Fibroblast of lung (primary cell): Measurements from ENCODE around the gene USP6NL. TPM values are rescaled to one million over a fixed set of nuclear protein-coding genes. Genes with fewer than 3 reads are reported as not detected.

Experiments used
- DNase-seq, 2 donors: peaks; one replicate each; pipeline versions ENCODE4 v3.0.0 to v3.0.0-alpha.2; 2010; ENCODE audit warnings: low read depth in 2 of 2
- H2AFZ ChIP-seq: 2 replicates; pipeline ENCODE4 v1.5.1; 2012; ENCODE audit warnings: low read length, control low read depth, inconsistent platforms
- H3K27ac ChIP-seq: 2 replicates; pipeline ENCODE4 v1.5.1; 2011; ENCODE audit warnings: low read length, control low read depth; ENCODE audit not compliant: insufficient read depth
- H3K27me3 ChIP-seq: 2 replicates; pipeline ENCODE4 v1.5.1; 2011; ENCODE audit warnings: mild to moderate bottlenecking, low read length; ENCODE audit not compliant: control insufficient read depth, insufficient read depth
- H3K36me3 ChIP-seq: 2 replicates; pipeline ENCODE4 v1.5.1; 2011; ENCODE audit warnings: low read length; ENCODE audit not compliant: control insufficient read depth, insufficient read depth
- H3K4me1 ChIP-seq: 2 replicates; pipeline ENCODE4 v1.5.1; 2011; ENCODE audit warnings: low read length; ENCODE audit not compliant: control insufficient read depth, insufficient read depth; ENCODE audit errors: extremely low read depth
- H3K4me2 ChIP-seq: 2 replicates; pipeline ENCODE4 v1.5.1; 2011; ENCODE audit warnings: low read length, control low read depth; ENCODE audit not compliant: insufficient read depth; ENCODE audit errors: extremely low read depth
- H3K4me3 ChIP-seq, 4 experiments: fragments of 200-600 bp in 1 of 4; sonication (generic) in 1 of 4; replicated peaks in 1 of 4; 2 replicates each; pipeline ENCODE4 v1.5.1; 2011 to 2016; ENCODE audit warnings: low read length in 4 of 4, low read depth in 3 of 4, mild to moderate bottlenecking in 3 of 4, control low read depth in 2 of 4, inconsistent platforms in 1 of 4, mixed read lengths in 1 of 4; ENCODE audit not compliant: insufficient read depth in 1 of 4; ENCODE audit errors: control extremely low read depth in 1 of 4
- H3K79me2 ChIP-seq: 2 replicates; pipeline ENCODE4 v1.5.1; 2012; ENCODE audit warnings: mild to moderate bottlenecking, low read length, inconsistent platforms; ENCODE audit not compliant: control insufficient read depth, insufficient read depth
- H3K9ac ChIP-seq: 2 replicates; pipeline ENCODE4 v1.5.1; 2011; ENCODE audit warnings: mild to moderate bottlenecking, low read length, control low read depth; ENCODE audit not compliant: insufficient read depth
- H3K9me3 ChIP-seq: 2 replicates; pipeline ENCODE4 v1.5.1; 2012; ENCODE audit warnings: low read depth, low read length; ENCODE audit not compliant: control insufficient read depth, insufficient read depth
- H4K20me1 ChIP-seq: 2 replicates; pipeline ENCODE4 v1.5.1; 2011; ENCODE audit warnings: low read length; ENCODE audit not compliant: control insufficient read depth, insufficient read depth; ENCODE audit errors: extremely low read depth
- CTCF ChIP-seq, 2 donors: IDR thresholded peaks in 1 of 2; conservative IDR thresholded peaks in 1 of 2; 1 replicate in 1 of 2; 2 replicates in 1 of 2; pipeline ENCODE4 v1.5.1; 2011 to 2012; ENCODE audit warnings: low read length in 2 of 2, control low read depth in 1 of 2, inconsistent platforms in 1 of 2, low read depth in 1 of 2, mild to moderate bottlenecking in 1 of 2
- EZH2 ChIP-seq: IDR thresholded peaks from 2 replicates; pipeline ENCODE4 v1.5.1; 2012; ENCODE audit warnings: low read length, control low read depth, mild to moderate bottlenecking; ENCODE audit errors: missing control alignments
- polyA plus RNA-seq, 2 donors: library from polyadenylated mRNA; depleted of rRNA in 1 of 2; stranded (reverse) in 1 of 2; unstranded in 1 of 2; fragments of >200 nt; gene quantifications; 2 replicates each; pipeline ENCODE4 v1.2.1, GENCODE V29; 2011 to 2012; ENCODE audit warnings: missing spikeins in 1 of 2
- total RNA-seq: library from RNA; depleted of rRNA; stranded (reverse); fragments of >200 nt; gene quantifications from 2 replicates; pipeline ENCODE4 v1.2.1, GENCODE V29; 2014

Gene USP6NL
- total and polyA plus RNA-seq, 2 donors (not counting 1 experiment from before 2014, with no cell fraction given), result 8.9 to 13.4 TPM

GRCh38 chr10:11448545-11449244 lies 162.8 kb downstream of the USP6NL start:
- H3K27ac ChIP-seq, result no peak overlapping the region
- H4K20me1 ChIP-seq, result no peaks in the 10 kb centered on the region
- H3K27me3 ChIP-seq, result peaks cover 7% of the 10 kb centered on the region
- H3K9me3 ChIP-seq, result no peaks in the 10 kb centered on the region
- TF ChIP-seq EZH2, result no peak
- H3K9ac ChIP-seq, result no peak overlapping the region
- H3K4me2 ChIP-seq, result no peak overlapping the region
- H3K36me3 ChIP-seq, result no peaks in the 10 kb centered on the region
- H2AFZ ChIP-seq, result no peak overlapping the region
- DNase-seq, result no peak
- no peaks in the 10 kb centered on the region for H3K79me2 ChIP-seq
- no peak overlapping the region for H3K4me3 ChIP-seq
- H3K4me1 ChIP-seq, result no peaks in the 10 kb centered on the region

- no peak for DNase-seq
- H3K4me2 ChIP-seq, result no peak overlapping the region
- H4K20me1 ChIP-seq, result no peaks in the 10 kb centered on the region
- H3K27me3 ChIP-seq, result peaks cover 7% of the 10 kb centered on the region
- H3K9ac ChIP-seq, result no peak overlapping the region
- no peak overlapping the region for H2AFZ ChIP-seq
- no peaks in the 10 kb centered on the region for H3K9me3 ChIP-seq
- no peak overlapping the region for H3K27ac ChIP-seq
- no peaks in the 10 kb centered on the region for H3K4me1 ChIP-seq
- H3K36me3 ChIP-seq, result no peaks in the 10 kb centered on the region
- no peak overlapping the region for H3K4me3 ChIP-seq
- no peak for TF ChIP-seq CTCF (conservative IDR thresholded peaks at IDR 0.05 in 1 of 2, IDR thresholded peaks at IDR 0.05 in 1 of 2; ENCODE audit: low read depth in 1 of 2, low read length in 2 of 2)
- TF ChIP-seq EZH2, result no peak
- H3K79me2 ChIP-seq, result no peaks in the 10 kb centered on the region
Measured at GRCh38 chr10:11448190-11448544, 163.3 kb downstream of the USP6NL start.

GRCh38 chr10:11447586-11447985 lies 163.9 kb downstream of the USP6NL start:
- no peak for DNase-seq
- no peaks in the 10 kb centered on the region for H3K36me3 ChIP-seq
- TF ChIP-seq EZH2 (no peak), CTCF (conservative IDR thresholded peaks at IDR 0.05 in 1 of 2, IDR thresholded peaks at IDR 0.05 in 1 of 2; ENCODE audit: low read depth in 1 of 2, low read length in 2 of 2) (no peak)
- no peak overlapping the region for H3K27ac ChIP-seq
- no peak overlapping the region for H3K4me2 ChIP-seq
- no peaks in the 10 kb centered on the region for H3K4me1 ChIP-seq
- H3K27me3 ChIP-seq, result peaks cover 7% of the 10 kb centered on the region
- no peak overlapping the region for H3K9ac ChIP-seq
- no peaks in the 10 kb centered on the region for H3K9me3 ChIP-seq
- H4K20me1 ChIP-seq, result no peaks in the 10 kb centered on the region
- no peaks in the 10 kb centered on the region for H3K79me2 ChIP-seq
- H2AFZ ChIP-seq, result no peak overlapping the region
- no peak overlapping the region for H3K4me3 ChIP-seq
